Stomach smooth muscle (tissue), 2 donors: ENCODE results near the gene ATP6V1F.

Experiments used
- H3K27ac ChIP-seq: one replicate; pipeline ENCODE4 v1.7.0; 2013; ENCODE audit warnings: mild to moderate bottlenecking, low read length, inconsistent platforms
- H3K27me3 ChIP-seq, 2 donors: one replicate each; pipeline ENCODE4 v1.7.0; 2013; ENCODE audit warnings: low read length in 2 of 2; ENCODE audit not compliant: insufficient read depth in 2 of 2, control insufficient read depth in 1 of 2
- H3K36me3 ChIP-seq, 2 donors: one replicate each; pipeline ENCODE4 v1.7.0; 2013; ENCODE audit warnings: low read length in 2 of 2; ENCODE audit not compliant: control insufficient read depth in 2 of 2, insufficient read depth in 2 of 2
- H3K4me1 ChIP-seq: one replicate; pipeline ENCODE4 v1.7.0; 2013; ENCODE audit warnings: low read length; ENCODE audit not compliant: control insufficient read depth, insufficient read depth
- H3K4me3 ChIP-seq, 2 donors: one replicate each; pipeline ENCODE4 v1.7.0; 2013; ENCODE audit warnings: low read length in 2 of 2
- H3K9ac ChIP-seq, 2 donors: one replicate each; pipeline ENCODE4 v1.7.0; 2013; ENCODE audit warnings: low read length in 2 of 2, mild to moderate bottlenecking in 1 of 2
- H3K9me3 ChIP-seq, 2 donors: one replicate each; pipeline ENCODE4 v1.7.0; 2013; ENCODE audit warnings: low read length in 2 of 2; ENCODE audit not compliant: control insufficient read depth in 2 of 2
- donor health status: healthy.
- donor health status: Pancreatic carcinoma.

The ATP6V1F gene

GRCh38 chr7:128842674-128843641 lies 19.7 kb upstream of the ATP6V1F start:
- H3K36me3 ChIP-seq, result peaks cover 82 to 87% of the 10 kb centered on the region in 2 donors

GRCh38 chr7:128843938-128844621 lies 18.6 kb upstream of the ATP6V1F start:
- Histone ChIP-seq H3K9ac (no peak overlapping the region), H3K4me1 (peaks cover 4% of the 10 kb centered on the region), H3K4me3 (no peak overlapping the region), H3K27ac (peak overlapping the region; percentile 46), H3K27me3 (no peaks in the 10 kb centered on the region), H3K36me3 (peaks cover 82 to 88% of the 10 kb centered on the region in 2 donors), H3K9me3 (no peaks in the 10 kb centered on the region)

More at GRCh38 chr7:128842674-128843641, 19.7 kb upstream of the ATP6V1F start:
- Histone ChIP-seq H3K9ac (no peak overlapping the region), H3K4me3 (no peak overlapping the region), H3K27ac (peak overlapping the region; percentile 46), H3K27me3 (no peaks in the 10 kb centered on the region), H3K9me3 (no peaks in the 10 kb centered on the region), H3K4me1 (peaks cover 10% of the 10 kb centered on the region)

GRCh38 chr7:128844777-128845311 lies 17.8 kb upstream of the ATP6V1F start:
- Histone ChIP-seq H3K4me3 (no peak overlapping the region), H3K9ac (no peak overlapping the region), H3K27me3 (no peaks in the 10 kb centered on the region), H3K27ac (no peak overlapping the region), H3K36me3 (peaks cover 83 to 88% of the 10 kb centered on the region in 2 donors), H3K9me3 (no peaks in the 10 kb centered on the region), H3K4me1 (no peaks in the 10 kb centered on the region)

- Histone ChIP-seq H3K27me3 (no peaks in the 10 kb centered on the region), H3K9ac (no peak overlapping the region), H3K27ac (no peak overlapping the region), H3K9me3 (no peaks in the 10 kb centered on the region), H3K4me3 (no peak overlapping the region), H3K4me1 (no peaks in the 10 kb centered on the region), H3K36me3 (peaks cover 82 to 87% of the 10 kb centered on the region in 2 donors)
Observed at GRCh38 chr7:128845475-128845874, 17.2 kb upstream of the ATP6V1F start.

- H3K27ac ChIP-seq, result peak overlapping the region; percentile 24
Observed at GRCh38 chr7:128845987-128846386, 16.7 kb upstream of the ATP6V1F start.

GRCh38 chr7:128846781-128847444 lies 15.7 kb upstream of the ATP6V1F start:
- Histone ChIP-seq H3K4me1 (no peaks in the 10 kb centered on the region), H3K27ac (peak overlapping the region; percentile 24), H3K9ac (no peak overlapping the region), H3K4me3 (no peak overlapping the region), H3K9me3 (no peaks in the 10 kb centered on the region), H3K27me3 (no peaks in the 10 kb centered on the region), H3K36me3 (peaks cover 85 to 86% of the 10 kb centered on the region in 2 donors)

More at GRCh38 chr7:128845987-128846386, 16.7 kb upstream of the ATP6V1F start:
- H3K27me3 ChIP-seq, result no peaks in the 10 kb centered on the region
- no peaks in the 10 kb centered on the region for H3K9me3 ChIP-seq
- peaks cover 82 to 87% of the 10 kb centered on the region in 2 donors for H3K36me3 ChIP-seq
- H3K4me3 ChIP-seq, result no peak overlapping the region
- H3K9ac ChIP-seq, result no peak overlapping the region
- no peaks in the 10 kb centered on the region for H3K4me1 ChIP-seq

GRCh38 chr7:128847721-128848211 lies 14.9 kb upstream of the ATP6V1F start:
- H3K4me1 ChIP-seq, result no peaks in the 10 kb centered on the region
- no peak overlapping the region for H3K9ac ChIP-seq
- no peak overlapping the region for H3K4me3 ChIP-seq
- H3K27me3 ChIP-seq, result no peaks in the 10 kb centered on the region
- H3K36me3 ChIP-seq, result peaks cover 85 to 89% of the 10 kb centered on the region in 2 donors
- H3K27ac ChIP-seq, result peak overlapping the region; percentile 18
- no peaks in the 10 kb centered on the region for H3K9me3 ChIP-seq

- H3K9me3 ChIP-seq, result no peaks in the 10 kb centered on the region
- peak overlapping the region; percentile 18 for H3K27ac ChIP-seq
- H3K27me3 ChIP-seq, result no peaks in the 10 kb centered on the region
- no peaks in the 10 kb centered on the region for H3K4me1 ChIP-seq
- no peak overlapping the region for H3K9ac ChIP-seq
- peaks cover 85 to 89% of the 10 kb centered on the region in 2 donors for H3K36me3 ChIP-seq
- H3K4me3 ChIP-seq, result no peak overlapping the region
Observed at GRCh38 chr7:128848289-128849155, 14.1 kb upstream of the ATP6V1F start.

GRCh38 chr7:128849156-128849515 lies 13.5 kb upstream of the ATP6V1F start:
- no peak overlapping the region for H3K4me3 ChIP-seq
- H3K27ac ChIP-seq, result peak overlapping the region; percentile 18
- H3K4me1 ChIP-seq, result no peaks in the 10 kb centered on the region
- H3K9me3 ChIP-seq, result no peaks in the 10 kb centered on the region
- no peak overlapping the region for H3K9ac ChIP-seq
- H3K36me3 ChIP-seq, result peaks cover 85 to 89% of the 10 kb centered on the region in 2 donors
- no peaks in the 10 kb centered on the region for H3K27me3 ChIP-seq
